GM18505 (cell line): ENCODE data around the gene KCNN3.

Experiments
- ATAC-seq: cut with Tn5 transposase; IDR thresholded peaks from one replicate; pipeline ENCODE4 v1.9.1; 2021; ENCODE audit not compliant: unreplicated experiment
- POLR2A ChIP-seq: IDR thresholded peaks from 4 replicates; pipeline ENCODE4 v1.6.1; 2011; ENCODE audit warnings: borderline replicate concordance; ENCODE audit not compliant: insufficient read depth, insufficient read length; ENCODE audit errors: extremely low read depth

Gene KCNN3

GRCh38 chr1:154806333-154806732 lies 63.7 kb downstream of the KCNN3 start:
- no peak for TF ChIP-seq POLR2A
- ATAC-seq, result no peak

GRCh38 chr1:154802982-154803920 lies 66.8 kb downstream of the KCNN3 start:
- TF ChIP-seq POLR2A, result no peak
- ATAC-seq, result no peak

GRCh38 chr1:154802336-154802969 lies 67.6 kb downstream of the KCNN3 start:
- no peak for ATAC-seq
- TF ChIP-seq POLR2A, result no peak

- no peak for TF ChIP-seq POLR2A
- ATAC-seq, result no peak
Measured at GRCh38 chr1:154801234-154802011, 68.7 kb downstream of the KCNN3 start.

- ATAC-seq, result no peak
- TF ChIP-seq POLR2A, result no peak
Measured at GRCh38 chr1:154799188-154799587, 70.9 kb downstream of the KCNN3 start.

GRCh38 chr1:154798645-154799044 lies 71.4 kb downstream of the KCNN3 start:
- no peak for TF ChIP-seq POLR2A
- no peak for ATAC-seq

- ATAC-seq, result no peak
Measured at GRCh38 chr1:154797175-154797574, 72.9 kb downstream of the KCNN3 start.

GRCh38 chr1:154796303-154796892 lies 73.7 kb downstream of the KCNN3 start:
- no peak for TF ChIP-seq POLR2A
- no peak for ATAC-seq

More at GRCh38 chr1:154797175-154797574, 72.9 kb downstream of the KCNN3 start:
- no peak for TF ChIP-seq POLR2A

- ATAC-seq, result no peak
- no peak for TF ChIP-seq POLR2A
Measured at GRCh38 chr1:154794608-154795007, 75.5 kb downstream of the KCNN3 start.

GRCh38 chr1:154793685-154794084 lies 76.4 kb downstream of the KCNN3 start:
- TF ChIP-seq POLR2A, result no peak
- no peak for ATAC-seq

GRCh38 chr1:154792899-154793298 lies 77.2 kb downstream of the KCNN3 start:
- TF ChIP-seq POLR2A, result no peak
- ATAC-seq, result no peak

GRCh38 chr1:154791292-154792166 lies 78.6 kb downstream of the KCNN3 start:
- no peak for TF ChIP-seq POLR2A
- peak; percentile 88 for ATAC-seq
